T-helper 2 cell treated with Interferon-gamma antibody and Interleukin-4, amounts not matched to agents 100 ng/mL and 5 ng/mL, for 36 hours (primary cell): ENCODE results near the gene CELF4. TPM values are rescaled to one million over a fixed set of nuclear protein-coding genes. Genes with fewer than 3 reads are reported as not detected.

Source experiments
- intact Hi-C: fragments of 100-400 bp; cut with micrococcal nuclease; formaldehyde crosslinking; loops from one replicate; pipeline ENCODE4 v1.15.1; 2023
- total RNA-seq: library from RNA; stranded (reverse); gene quantifications from 2 replicates; pipeline ENCODE4 v1.2.3, GENCODE V29; 2022

Gene CELF4
- total RNA-seq, 1 donor from 2014 or later: not detected

GRCh38 chr18:37246779-37247340, 318.7 kb downstream of the CELF4 start:
- intact Hi-C loops: no loop called here

- intact Hi-C loops: no loop called here
Observed at GRCh38 chr18:37244618-37245017, 321.0 kb downstream of the CELF4 start.

GRCh38 chr18:37243741-37244140, 321.9 kb downstream of the CELF4 start:
- intact Hi-C loops: no loop called here

- intact Hi-C loops: no loop called here
Observed at GRCh38 chr18:37242826-37243560, 322.6 kb downstream of the CELF4 start.

- intact Hi-C loops: no loop called here
Observed at GRCh38 chr18:37242091-37242490, 323.5 kb downstream of the CELF4 start.

- intact Hi-C loops: no loop called here
Observed at GRCh38 chr18:37238282-37239108, 327.1 kb downstream of the CELF4 start.

- intact Hi-C loops: no loop called here
Observed at GRCh38 chr18:37235583-37235982, 330.0 kb downstream of the CELF4 start.

GRCh38 chr18:37231251-37231650, 334.3 kb downstream of the CELF4 start:
- intact Hi-C loops: no loop called here

- intact Hi-C loops: no loop called here
Observed at GRCh38 chr18:37230768-37231167, 334.8 kb downstream of the CELF4 start.

- intact Hi-C loops: no loop called here
Observed at GRCh38 chr18:37225279-37225678, 340.3 kb downstream of the CELF4 start.

- intact Hi-C loops: no loop called here
Observed at GRCh38 chr18:37222999-37223378, 342.6 kb downstream of the CELF4 start.

- intact Hi-C loops: no loop called here
Observed at GRCh38 chr18:37222354-37222998, 343.1 kb downstream of the CELF4 start.

- intact Hi-C loops: no loop called here
Observed at GRCh38 chr18:37219257-37219656, 346.3 kb downstream of the CELF4 start.

GRCh38 chr18:37218022-37218590, 347.5 kb downstream of the CELF4 start:
- intact Hi-C loops: no loop called here

GRCh38 chr18:37210781-37211180, 354.8 kb downstream of the CELF4 start:
- intact Hi-C loops: no loop called here

- intact Hi-C loops: no loop called here
Observed at GRCh38 chr18:37207343-37207742, 358.3 kb downstream of the CELF4 start.

GRCh38 chr18:37199741-37200140, 365.9 kb downstream of the CELF4 start:
- intact Hi-C loops: no loop called here
